ENCODE measurements around the gene CNTNAP5. TPM values are rescaled to one million over a fixed set of nuclear protein-coding genes. Genes with fewer than 3 reads are reported as not detected.

Gene CNTNAP5
- total RNA-seq, 1 experiment from 2014 or later, result 0.78 TPM

- H3K9ac ChIP-seq (ENCODE audit: low read length), result no peak overlapping the region
- peaks cover 10% of the 10 kb centered on the region for H3K4me1 ChIP-seq (ENCODE audit: low read length)
- no peaks in the 10 kb centered on the region for H3K79me2 ChIP-seq (ENCODE audit: low read length)
- H4K20me1 ChIP-seq (ENCODE audit: insufficient read depth, low read depth, low read length), result no peaks in the 10 kb centered on the region
- no peak overlapping the region for H3K4me3 ChIP-seq (ENCODE audit: low read length)
- no peak overlapping the region for H3K4me2 ChIP-seq (ENCODE audit: low read depth, low read length, poor library complexity, severe bottlenecking)
- no peak overlapping the region for H2AFZ ChIP-seq (ENCODE audit: low read length)
- H3K27ac ChIP-seq (ENCODE audit: low read length), result no peak overlapping the region
- H3K9me2 ChIP-seq (replicated peaks; ENCODE audit: insufficient read depth, low read length), result no peaks in the 10 kb centered on the region
- no peaks in the 10 kb centered on the region for H3K36me3 ChIP-seq (ENCODE audit: insufficient read depth, low read length)
- DNase-seq, result no peak
- 0 out of 2 replicates have a peak, but pooled peaks cover 3% of the 10 kb centered on the region for H3K27me3 ChIP-seq (ENCODE audit: low read length)
- no peaks in the 10 kb centered on the region for H3K9me3 ChIP-seq (ENCODE audit: low read length)
Measured at GRCh38 chr2:124066776-124067175, 41.7 kb downstream of the CNTNAP5 start.

GRCh38 chr2:124079045-124079444 is 54.0 kb downstream of the CNTNAP5 start:
- H3K4me1 ChIP-seq (ENCODE audit: low read length), result peaks cover 38% of the 10 kb centered on the region
- H3K9me3 ChIP-seq (ENCODE audit: low read length), result no peaks in the 10 kb centered on the region
- H3K36me3 ChIP-seq (ENCODE audit: insufficient read depth, low read length), result no peaks in the 10 kb centered on the region
- H3K4me2 ChIP-seq (ENCODE audit: low read depth, low read length, poor library complexity, severe bottlenecking), result no peak overlapping the region
- H3K4me3 ChIP-seq (ENCODE audit: low read length), result no peak overlapping the region
- H3K27me3 ChIP-seq (ENCODE audit: low read length), result no peaks in the 10 kb centered on the region
- no peak overlapping the region for H3K9ac ChIP-seq (ENCODE audit: low read length)
- no peak overlapping the region for H3K27ac ChIP-seq (ENCODE audit: low read length)
- no peaks in the 10 kb centered on the region for H3K79me2 ChIP-seq (ENCODE audit: low read length)
- no peak overlapping the region for H2AFZ ChIP-seq (ENCODE audit: low read length)
- no peak for DNase-seq
- no peaks in the 10 kb centered on the region for H4K20me1 ChIP-seq (ENCODE audit: insufficient read depth, low read depth, low read length)
- H3K9me2 ChIP-seq (replicated peaks; ENCODE audit: insufficient read depth, low read length), result no peaks in the 10 kb centered on the region

- Histone ChIP-seq H3K27ac (ENCODE audit: low read length) (no peak overlapping the region), H2AFZ (ENCODE audit: low read length) (no peak overlapping the region), H3K36me3 (ENCODE audit: insufficient read depth, low read length) (no peaks in the 10 kb centered on the region), H3K4me2 (ENCODE audit: low read depth, low read length, poor library complexity, severe bottlenecking) (no peak overlapping the region), H3K4me3 (ENCODE audit: low read length) (no peak overlapping the region), H3K79me2 (ENCODE audit: low read length) (no peaks in the 10 kb centered on the region), H3K27me3 (ENCODE audit: low read length) (no peaks in the 10 kb centered on the region), H4K20me1 (ENCODE audit: insufficient read depth, low read depth, low read length) (no peaks in the 10 kb centered on the region), H3K9ac (ENCODE audit: low read length) (no peak overlapping the region), H3K9me2 (replicated peaks; ENCODE audit: insufficient read depth, low read length) (no peaks in the 10 kb centered on the region), H3K9me3 (ENCODE audit: low read length) (no peaks in the 10 kb centered on the region), H3K4me1 (ENCODE audit: low read length) (peaks cover 36% of the 10 kb centered on the region)
- no peak for DNase-seq
Measured at GRCh38 chr2:124080281-124081153, 55.4 kb downstream of the CNTNAP5 start.

GRCh38 chr2:124081154-124081716 is 56.1 kb downstream of the CNTNAP5 start:
- Histone ChIP-seq H3K4me1 (ENCODE audit: low read length) (peaks cover 30% of the 10 kb centered on the region), H3K9me2 (replicated peaks; ENCODE audit: insufficient read depth, low read length) (no peaks in the 10 kb centered on the region), H4K20me1 (ENCODE audit: insufficient read depth, low read depth, low read length) (no peaks in the 10 kb centered on the region), H3K27ac (ENCODE audit: low read length) (no peak overlapping the region), H3K79me2 (ENCODE audit: low read length) (no peaks in the 10 kb centered on the region), H3K36me3 (ENCODE audit: insufficient read depth, low read length) (no peaks in the 10 kb centered on the region), H3K27me3 (ENCODE audit: low read length) (no peaks in the 10 kb centered on the region), H3K9ac (ENCODE audit: low read length) (no peak overlapping the region), H3K4me3 (ENCODE audit: low read length) (no peak overlapping the region), H2AFZ (ENCODE audit: low read length) (peak overlapping the region; percentile 1; the same call in 1 of the 2 replicates), H3K9me3 (ENCODE audit: low read length) (no peaks in the 10 kb centered on the region), H3K4me2 (ENCODE audit: low read depth, low read length, poor library complexity, severe bottlenecking) (no peak overlapping the region)
- no peak for DNase-seq

GRCh38 chr2:124088616-124089015 is 63.5 kb downstream of the CNTNAP5 start:
- no peak overlapping the region for H3K4me2 ChIP-seq (ENCODE audit: low read depth, low read length, poor library complexity, severe bottlenecking)
- no peaks in the 10 kb centered on the region for H3K9me3 ChIP-seq (ENCODE audit: low read length)
- DNase-seq, result no peak
- no peak overlapping the region for H2AFZ ChIP-seq (ENCODE audit: low read length)
- H3K9ac ChIP-seq (ENCODE audit: low read length), result no peak overlapping the region
- no peak overlapping the region for H3K27ac ChIP-seq (ENCODE audit: low read length)
- H4K20me1 ChIP-seq (ENCODE audit: insufficient read depth, low read depth, low read length), result no peaks in the 10 kb centered on the region
- no peaks in the 10 kb centered on the region for H3K27me3 ChIP-seq (ENCODE audit: low read length)
- H3K36me3 ChIP-seq (ENCODE audit: insufficient read depth, low read length), result no peaks in the 10 kb centered on the region
- H3K9me2 ChIP-seq (replicated peaks; ENCODE audit: insufficient read depth, low read length), result no peaks in the 10 kb centered on the region
- no peaks in the 10 kb centered on the region for H3K79me2 ChIP-seq (ENCODE audit: low read length)
- H3K4me1 ChIP-seq (ENCODE audit: low read length), result peaks cover 20% of the 10 kb centered on the region
- H3K4me3 ChIP-seq (ENCODE audit: low read length), result no peak overlapping the region

GRCh38 chr2:124091721-124092120 is 66.6 kb downstream of the CNTNAP5 start:
- H3K36me3 ChIP-seq (ENCODE audit: insufficient read depth, low read length), result no peaks in the 10 kb centered on the region
- H3K27me3 ChIP-seq (ENCODE audit: low read length), result no peaks in the 10 kb centered on the region
- H3K9ac ChIP-seq (ENCODE audit: low read length), result no peak overlapping the region
- H3K9me2 ChIP-seq (replicated peaks; ENCODE audit: insufficient read depth, low read length), result no peaks in the 10 kb centered on the region
- H3K79me2 ChIP-seq (ENCODE audit: low read length), result no peaks in the 10 kb centered on the region
- no peaks in the 10 kb centered on the region for H4K20me1 ChIP-seq (ENCODE audit: insufficient read depth, low read depth, low read length)
- no peak overlapping the region for H2AFZ ChIP-seq (ENCODE audit: low read length)
- H3K27ac ChIP-seq (ENCODE audit: low read length), result no peak overlapping the region
- no peak overlapping the region for H3K4me3 ChIP-seq (ENCODE audit: low read length)
- no peak overlapping the region for H3K4me2 ChIP-seq (ENCODE audit: low read depth, low read length, poor library complexity, severe bottlenecking)
- H3K9me3 ChIP-seq (ENCODE audit: low read length), result no peaks in the 10 kb centered on the region
- H3K4me1 ChIP-seq (ENCODE audit: low read length), result peaks cover 20% of the 10 kb centered on the region
- no peak for DNase-seq

- Histone ChIP-seq H2AFZ (ENCODE audit: low read length) (no peak overlapping the region), H3K9ac (ENCODE audit: low read length) (no peak overlapping the region), H4K20me1 (ENCODE audit: insufficient read depth, low read depth, low read length) (no peaks in the 10 kb centered on the region), H3K27me3 (ENCODE audit: low read length) (no peaks in the 10 kb centered on the region), H3K36me3 (ENCODE audit: insufficient read depth, low read length) (no peaks in the 10 kb centered on the region), H3K4me2 (ENCODE audit: low read depth, low read length, poor library complexity, severe bottlenecking) (no peak overlapping the region), H3K27ac (ENCODE audit: low read length) (no peak overlapping the region), H3K4me3 (ENCODE audit: low read length) (no peak overlapping the region), H3K79me2 (ENCODE audit: low read length) (no peaks in the 10 kb centered on the region), H3K9me3 (ENCODE audit: low read length) (no peaks in the 10 kb centered on the region), H3K4me1 (ENCODE audit: low read length) (peaks cover 20% of the 10 kb centered on the region), H3K9me2 (replicated peaks; ENCODE audit: insufficient read depth, low read length) (no peaks in the 10 kb centered on the region)
- DNase-seq, result no peak
Measured at GRCh38 chr2:124092651-124093050, 67.6 kb downstream of the CNTNAP5 start.

- Histone ChIP-seq H4K20me1 (ENCODE audit: insufficient read depth, low read depth, low read length) (no peaks in the 10 kb centered on the region), H3K9me3 (ENCODE audit: low read length) (no peaks in the 10 kb centered on the region), H3K9ac (ENCODE audit: low read length) (no peak overlapping the region), H3K4me1 (ENCODE audit: low read length) (peaks cover 28% of the 10 kb centered on the region), H3K27me3 (ENCODE audit: low read length) (no peaks in the 10 kb centered on the region), H2AFZ (ENCODE audit: low read length) (no peak overlapping the region), H3K9me2 (replicated peaks; ENCODE audit: insufficient read depth, low read length) (no peaks in the 10 kb centered on the region), H3K4me3 (ENCODE audit: low read length) (no peak overlapping the region), H3K4me2 (ENCODE audit: low read depth, low read length, poor library complexity, severe bottlenecking) (no peak overlapping the region), H3K27ac (ENCODE audit: low read length) (no peak overlapping the region), H3K36me3 (ENCODE audit: insufficient read depth, low read length) (no peaks in the 10 kb centered on the region), H3K79me2 (ENCODE audit: low read length) (no peaks in the 10 kb centered on the region)
- no peak for DNase-seq
Measured at GRCh38 chr2:124104914-124105313, 79.8 kb downstream of the CNTNAP5 start.
